Stimulated activated effector memory CD8-positive, alpha-beta T cell treated with anti-CD3 and anti-CD28 coated beads, Interleukin-12 subunit alpha, Interleukin-12 subunit beta, amount 100 ng/mL, for 72 hours (primary cell): ENCODE measurements around the gene SGSH.
"Not testable (repeated sequence)": the region's sequence is repeated elsewhere in the genome, so short reads cannot be mapped to it uniquely, and the experiment has no call there.

Experiments used
- ATAC-seq: fragments of 150-1000 bp; cut with Tn5 transposase; 2 replicates; pipeline ENCODE4 v1.10.0; 2021
- DNase-seq, 2 donors: peaks; one replicate each; pipeline ENCODE4 v3.0.0; 2021 to 2022; ENCODE audit warnings: low spot score in 2 of 2
- H3K27ac Mint-ChIP-seq: one replicate; pipeline ENCODE4 v1.8.0; 2022; ENCODE audit warnings: mild to moderate bottlenecking, mixed read lengths
- H3K36me3 Mint-ChIP-seq: one replicate; pipeline ENCODE4 v1.8.0; 2022; ENCODE audit warnings: mild to moderate bottlenecking, mixed read lengths
- H3K4me1 Mint-ChIP-seq: one replicate; pipeline ENCODE4 v1.8.0; 2022; ENCODE audit warnings: mixed read lengths
- H3K4me3 Mint-ChIP-seq: one replicate; pipeline ENCODE4 v1.8.0; 2022; ENCODE audit warnings: mild to moderate bottlenecking, mixed read lengths
- H3K9me3 Mint-ChIP-seq: one replicate; pipeline ENCODE4 v1.8.0; 2022; ENCODE audit warnings: mixed read lengths

SGSH gene

DNA sequence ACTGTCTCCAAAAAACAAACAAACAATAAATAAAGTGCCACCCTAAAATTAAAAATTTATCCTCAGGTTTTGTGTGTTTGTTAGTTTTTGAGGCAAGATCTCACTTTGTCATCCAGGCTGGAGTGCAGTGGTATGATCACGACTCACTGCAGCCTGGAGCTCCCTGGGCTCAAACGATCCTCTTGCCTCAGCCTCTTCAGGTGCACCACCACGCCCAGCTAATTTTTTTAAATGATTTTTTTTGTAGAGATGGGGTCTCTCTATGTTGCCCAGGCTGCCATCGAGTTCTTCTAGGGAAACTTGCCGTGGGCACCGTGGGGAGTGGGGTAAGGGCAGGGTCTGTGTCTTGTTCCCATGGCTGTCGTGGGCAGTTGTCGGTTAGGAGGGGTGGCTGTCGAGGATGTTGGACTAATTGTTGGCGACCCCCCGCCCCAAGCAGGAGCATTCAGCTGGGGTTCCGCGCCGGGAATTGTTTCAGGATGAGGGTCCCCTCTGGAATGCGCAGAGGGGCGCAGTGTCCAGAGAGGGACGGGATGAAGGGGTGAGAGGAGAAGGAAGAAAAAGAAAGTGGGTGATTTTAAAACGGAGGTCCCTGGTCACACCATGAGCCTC is 39.4 kb upstream of the SGSH start:
- H3K9me3 Mint-ChIP-seq, result no peaks in the 10 kb centered on the region
- peak in 1 of 2 donors; percentile 63 for DNase-seq
- H3K4me1 Mint-ChIP-seq, result peaks cover 64% of the 10 kb centered on the region
- H3K27ac Mint-ChIP-seq, result peak overlapping the region; percentile 97
- no peak for ATAC-seq
- peaks cover 42% of the 10 kb centered on the region for H3K36me3 Mint-ChIP-seq
- peak overlapping the region; percentile 94 for H3K4me3 Mint-ChIP-seq

GRCh38 chr17:80258296-80258695 is 38.2 kb upstream of the SGSH start:
- peak overlapping the region; percentile 97 for H3K27ac Mint-ChIP-seq
- H3K4me1 Mint-ChIP-seq, result peaks cover 69% of the 10 kb centered on the region
- H3K9me3 Mint-ChIP-seq, ATAC-seq, DNase-seq: not testable (repeated sequence)
- H3K36me3 Mint-ChIP-seq, result peaks cover 49% of the 10 kb centered on the region
- H3K4me3 Mint-ChIP-seq, result peak overlapping the region; percentile 94

DNA sequence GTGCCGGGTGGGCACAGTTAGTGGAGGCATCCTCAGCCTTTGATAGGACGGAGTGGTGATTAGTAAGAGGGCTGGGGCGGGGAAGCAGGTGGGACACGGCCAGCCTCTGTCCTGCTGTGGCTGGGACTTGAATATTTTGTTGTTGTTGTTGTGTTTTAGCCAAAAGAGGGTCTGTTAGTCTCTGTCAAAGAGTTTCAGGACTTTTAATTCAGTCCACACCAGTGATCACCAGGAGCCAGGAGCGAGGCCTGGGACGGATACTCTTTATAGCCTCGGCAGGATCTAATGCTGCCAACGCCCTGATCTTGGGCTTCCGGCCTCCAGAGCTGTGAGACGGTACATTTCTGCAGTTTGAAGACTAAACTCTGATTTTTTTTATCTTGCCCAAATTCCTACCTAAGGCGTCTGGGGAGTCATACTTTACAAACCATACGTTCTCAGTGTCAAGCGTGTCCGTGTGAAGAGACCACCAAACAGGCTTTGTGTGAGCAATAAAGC is 37.6 kb upstream of the SGSH start:
- Mint-ChIP-seq H3K27ac (peak overlapping the region; percentile 97), H3K9me3 (no peaks in the 10 kb centered on the region), H3K4me3 (peak overlapping the region; percentile 94), H3K4me1 (peaks cover 69% of the 10 kb centered on the region), H3K36me3 (peaks cover 50% of the 10 kb centered on the region)
- ATAC-seq (no peak), DNase-seq (no peak)

GRCh38 chr17:80256034-80256350 is 35.9 kb upstream of the SGSH start:
- ATAC-seq, result no peak
- peaks cover 66% of the 10 kb centered on the region for H3K4me1 Mint-ChIP-seq
- no peak for DNase-seq
- H3K36me3 Mint-ChIP-seq, result peaks cover 43% of the 10 kb centered on the region
- H3K27ac Mint-ChIP-seq, result peak overlapping the region; percentile 97
- H3K9me3 Mint-ChIP-seq, result no peaks in the 10 kb centered on the region
- no peak overlapping the region for H3K4me3 Mint-ChIP-seq

DNA sequence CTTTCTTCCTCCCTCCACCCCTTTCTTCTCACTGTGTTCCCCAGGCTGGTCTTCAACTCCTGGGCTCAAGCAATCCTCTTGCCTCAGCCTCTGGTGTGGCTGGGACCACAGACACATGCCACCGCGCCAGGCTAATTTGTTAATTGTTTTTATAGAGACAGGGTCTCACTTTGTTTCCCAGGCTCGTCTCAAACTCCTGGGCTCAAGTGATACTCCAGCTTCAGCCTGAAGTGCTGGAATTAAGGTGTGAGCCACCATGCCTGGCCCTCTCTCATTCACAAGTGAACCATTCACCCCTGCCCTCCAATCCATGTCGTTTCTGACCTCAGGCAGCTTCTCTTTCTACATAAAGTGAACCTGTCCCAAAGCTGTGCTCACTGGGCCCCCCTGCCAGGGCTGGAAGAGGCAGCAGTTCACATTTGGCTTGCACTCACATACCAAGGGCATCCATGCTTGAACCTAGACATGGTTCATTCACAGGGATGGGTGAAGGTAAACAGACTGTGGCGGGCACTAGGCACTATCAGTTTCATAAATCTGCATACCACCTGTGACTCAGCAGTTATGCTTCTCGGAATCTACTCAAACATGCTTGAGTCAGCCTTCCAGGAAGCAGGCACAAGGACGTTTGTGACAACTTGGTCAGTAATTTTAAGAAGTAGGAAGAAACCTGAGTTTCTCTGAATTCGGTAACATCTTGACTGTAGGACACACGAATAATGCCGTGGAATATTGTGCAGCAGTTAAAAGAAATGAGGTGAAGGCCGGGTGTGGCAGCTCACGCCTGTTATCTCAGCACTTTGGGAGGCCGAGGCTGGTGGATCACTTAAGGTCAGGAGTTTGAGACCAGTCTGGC is 34.5 kb upstream of the SGSH start:
- Mint-ChIP-seq H3K27ac (peak overlapping the region; percentile 96), H3K36me3 (peaks cover 38% of the 10 kb centered on the region), H3K9me3 (no peaks in the 10 kb centered on the region), H3K4me3 (peak overlapping the region; percentile 65), H3K4me1 (peaks cover 62% of the 10 kb centered on the region)
- DNase-seq, result peak; percentile 51 to 88
- peak; percentile 85 for ATAC-seq

GRCh38 chr17:80253631-80254395 is 33.7 kb upstream of the SGSH start:
- Mint-ChIP-seq H3K36me3 (peaks cover 32% of the 10 kb centered on the region), H3K4me1 (peaks cover 54% of the 10 kb centered on the region), H3K4me3 (peak overlapping the region; percentile 65), H3K27ac (peak overlapping the region; percentile 96), H3K9me3 (no peaks in the 10 kb centered on the region)
- no peak for DNase-seq
- no peak for ATAC-seq

- H3K4me3 Mint-ChIP-seq, result no peak overlapping the region
- peaks cover 44% of the 10 kb centered on the region for H3K4me1 Mint-ChIP-seq
- peak overlapping the region; percentile 67 for H3K27ac Mint-ChIP-seq
- peak; percentile 77 for ATAC-seq
- peaks cover 22% of the 10 kb centered on the region for H3K36me3 Mint-ChIP-seq
- no peaks in the 10 kb centered on the region for H3K9me3 Mint-ChIP-seq
- DNase-seq, result peak; percentile 67 to 88
Observed at GRCh38 chr17:80252871-80253270, 32.7 kb upstream of the SGSH start.

DNA sequence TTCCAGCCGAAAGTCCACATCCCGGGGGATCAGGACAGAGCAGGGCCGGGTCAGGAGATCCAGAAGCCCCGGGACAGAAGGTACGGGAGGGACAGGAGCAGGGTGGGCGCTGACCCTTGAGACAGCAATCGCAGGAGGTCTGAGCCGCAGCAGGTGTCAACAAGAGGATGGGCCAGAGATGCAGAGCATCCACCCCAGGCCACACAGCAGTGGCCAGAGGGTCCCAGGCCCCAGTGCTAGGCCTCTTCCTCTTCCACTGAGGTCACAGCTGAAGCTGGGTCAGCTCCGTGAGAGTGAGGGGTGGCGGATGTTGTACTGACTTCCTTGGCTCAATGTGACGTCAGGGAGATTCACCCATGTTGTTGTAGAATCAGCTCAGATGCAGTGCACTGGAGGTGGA is 31.8 kb upstream of the SGSH start:
- Mint-ChIP-seq H3K4me1 (peaks cover 37% of the 10 kb centered on the region), H3K9me3 (no peaks in the 10 kb centered on the region), H3K36me3 (peaks cover 22% of the 10 kb centered on the region), H3K4me3 (no peak overlapping the region), H3K27ac (peak overlapping the region; percentile 67)
- DNase-seq (no peak), ATAC-seq (no peak)

GRCh38 chr17:80248894-80249710 is 29.0 kb upstream of the SGSH start:
- H3K4me3 Mint-ChIP-seq, result no peak overlapping the region
- DNase-seq (no peak), ATAC-seq (no peak)
- no peaks in the 10 kb centered on the region for H3K9me3 Mint-ChIP-seq
- H3K4me1 Mint-ChIP-seq, result peaks cover 22% of the 10 kb centered on the region
- peak overlapping the region; percentile 29 for H3K27ac Mint-ChIP-seq
- H3K36me3 Mint-ChIP-seq, result peaks cover 8% of the 10 kb centered on the region

GRCh38 chr17:80248001-80248893 is 28.1 kb upstream of the SGSH start:
- no peak overlapping the region for H3K27ac Mint-ChIP-seq
- peaks cover 6% of the 10 kb centered on the region for H3K36me3 Mint-ChIP-seq
- no peak for DNase-seq
- H3K4me3 Mint-ChIP-seq, result no peak overlapping the region
- peaks cover 15% of the 10 kb centered on the region for H3K4me1 Mint-ChIP-seq
- no peaks in the 10 kb centered on the region for H3K9me3 Mint-ChIP-seq
- no peak for ATAC-seq

DNA sequence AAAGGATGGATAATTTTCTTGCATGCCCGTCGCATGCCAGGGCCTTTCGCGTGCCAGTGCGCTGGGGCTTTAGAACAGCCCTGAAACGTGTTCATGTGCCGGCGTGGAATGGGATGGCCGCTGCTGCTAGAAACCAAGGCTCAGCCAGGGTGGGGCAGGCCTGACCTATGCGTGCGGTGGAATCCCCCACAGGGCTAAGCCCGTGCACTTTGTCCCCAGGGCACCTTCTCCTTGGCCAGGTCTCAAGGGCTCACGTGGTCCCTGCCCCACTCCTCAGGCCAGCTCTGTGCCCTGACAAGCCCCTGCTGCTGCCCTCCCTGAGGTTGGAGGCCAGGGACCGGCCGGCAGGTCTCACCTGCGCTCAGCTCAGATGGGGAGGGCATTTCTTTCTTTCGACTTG is 27.4 kb upstream of the SGSH start:
- Mint-ChIP-seq H3K27ac (no peak overlapping the region), H3K9me3 (no peaks in the 10 kb centered on the region), H3K36me3 (peaks cover 3% of the 10 kb centered on the region), H3K4me1 (peaks cover 8% of the 10 kb centered on the region), H3K4me3 (no peak overlapping the region)
- DNase-seq (no peak), ATAC-seq (no peak)

DNA sequence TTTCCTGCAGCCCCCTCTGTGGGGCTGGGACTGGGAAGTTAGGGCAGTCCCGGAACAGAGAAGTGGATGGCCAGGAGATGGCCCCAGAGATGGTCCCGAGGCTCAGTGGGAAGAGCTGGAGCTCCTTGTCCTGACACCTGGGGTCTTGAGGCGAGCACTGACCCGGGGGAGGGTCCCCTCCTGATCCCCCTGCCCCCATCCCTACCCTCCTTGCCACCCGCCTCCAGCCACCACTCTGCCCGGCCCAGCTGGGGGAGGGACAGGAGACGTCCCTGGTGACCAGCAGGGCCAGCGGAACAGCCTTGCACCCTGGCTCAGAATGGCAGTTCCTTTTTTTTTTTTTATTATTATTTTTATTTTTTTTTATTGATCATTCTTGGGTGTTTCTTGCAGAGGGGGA is 26.6 kb upstream of the SGSH start:
- no peak for ATAC-seq
- Mint-ChIP-seq H3K9me3 (no peaks in the 10 kb centered on the region), H3K36me3 (no peaks in the 10 kb centered on the region)

DNA sequence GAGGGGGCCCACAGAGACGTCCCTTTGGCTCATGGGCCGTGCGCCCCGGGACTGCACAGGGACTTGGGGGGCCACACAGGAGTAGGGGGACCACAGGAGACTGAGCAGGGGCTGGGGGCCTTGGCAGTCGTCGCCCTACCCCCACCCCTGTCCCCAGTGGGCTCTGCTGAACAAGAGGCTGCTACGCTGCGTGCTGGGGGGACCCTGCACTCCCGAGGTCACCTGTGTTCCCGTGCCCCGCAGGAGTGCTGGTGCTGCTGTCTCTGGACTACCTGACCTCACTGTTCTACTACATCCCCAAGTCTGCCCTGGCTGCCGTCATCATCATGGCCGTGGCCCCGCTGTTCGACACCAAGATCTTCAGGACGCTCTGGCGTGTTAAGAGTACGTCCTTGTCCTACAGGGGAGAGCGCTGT is 26.1 kb upstream of the SGSH start:
- Mint-ChIP-seq H3K9me3 (no peaks in the 10 kb centered on the region), H3K4me3 (no peak overlapping the region)
- DNase-seq, result no peak

More for the DNA sequence above, 26.6 kb upstream of the SGSH start:
- Mint-ChIP-seq H3K4me3 (no peak overlapping the region), H3K27ac (no peak overlapping the region), H3K4me1 (peaks cover under 1% of the 10 kb centered on the region)
- DNase-seq, result no peak

More for the DNA sequence above, 26.1 kb upstream of the SGSH start:
- no peaks in the 10 kb centered on the region for H3K4me1 Mint-ChIP-seq
- H3K36me3 Mint-ChIP-seq, result no peaks in the 10 kb centered on the region
- no peak overlapping the region for H3K27ac Mint-ChIP-seq
- ATAC-seq, result no peak
